AG09319 (cell line): Measurements from ENCODE around the gene CCSER2.
"Not testable (repeated sequence)": the region's sequence is repeated elsewhere in the genome, so short reads cannot be mapped to it uniquely, and the experiment has no call there.

Source experiments
- DNase-seq: peaks from one replicate; pipeline ENCODE4 v3.0.0-alpha.2; 2010; ENCODE audit warnings: low read depth; ENCODE audit errors: extremely low read depth
- CTCF ChIP-seq: IDR thresholded peaks from 2 replicates; pipeline ENCODE4 v1.5.1; 2011; ENCODE audit warnings: low read depth, mild to moderate bottlenecking, inconsistent platforms, low read length, moderate library complexity

CCSER2 gene, protein sequence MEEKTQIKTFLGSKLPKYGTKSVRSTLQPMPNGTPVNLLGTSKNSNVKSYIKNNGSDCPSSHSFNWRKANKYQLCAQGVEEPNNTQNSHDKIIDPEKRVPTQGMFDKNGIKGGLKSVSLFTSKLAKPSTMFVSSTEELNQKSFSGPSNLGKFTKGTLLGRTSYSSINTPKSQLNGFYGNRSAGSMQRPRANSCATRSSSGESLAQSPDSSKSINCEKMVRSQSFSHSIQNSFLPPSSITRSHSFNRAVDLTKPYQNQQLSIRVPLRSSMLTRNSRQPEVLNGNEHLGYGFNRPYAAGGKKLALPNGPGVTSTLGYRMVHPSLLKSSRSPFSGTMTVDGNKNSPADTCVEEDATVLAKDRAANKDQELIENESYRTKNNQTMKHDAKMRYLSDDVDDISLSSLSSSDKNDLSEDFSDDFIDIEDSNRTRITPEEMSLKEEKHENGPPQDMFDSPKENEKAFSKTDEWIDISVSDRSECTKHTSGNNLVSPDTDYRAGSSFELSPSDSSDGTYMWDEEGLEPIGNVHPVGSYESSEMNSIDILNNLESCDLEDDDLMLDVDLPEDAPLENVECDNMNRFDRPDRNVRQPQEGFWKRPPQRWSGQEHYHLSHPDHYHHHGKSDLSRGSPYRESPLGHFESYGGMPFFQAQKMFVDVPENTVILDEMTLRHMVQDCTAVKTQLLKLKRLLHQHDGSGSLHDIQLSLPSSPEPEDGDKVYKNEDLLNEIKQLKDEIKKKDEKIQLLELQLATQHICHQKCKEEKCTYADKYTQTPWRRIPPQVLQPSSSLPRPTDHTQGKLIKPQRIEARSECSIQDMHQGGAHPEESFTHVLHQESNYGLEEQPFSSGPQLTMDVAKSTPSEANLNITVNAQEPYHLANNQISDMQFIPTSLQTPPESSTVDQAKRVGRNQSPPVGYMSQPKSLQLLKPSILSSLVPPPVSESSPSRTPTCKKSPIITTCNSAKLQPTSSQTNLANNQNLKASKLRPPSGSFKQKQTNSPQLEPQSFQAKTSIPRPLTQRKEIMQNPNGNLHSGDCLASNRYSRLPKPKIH

DNA sequence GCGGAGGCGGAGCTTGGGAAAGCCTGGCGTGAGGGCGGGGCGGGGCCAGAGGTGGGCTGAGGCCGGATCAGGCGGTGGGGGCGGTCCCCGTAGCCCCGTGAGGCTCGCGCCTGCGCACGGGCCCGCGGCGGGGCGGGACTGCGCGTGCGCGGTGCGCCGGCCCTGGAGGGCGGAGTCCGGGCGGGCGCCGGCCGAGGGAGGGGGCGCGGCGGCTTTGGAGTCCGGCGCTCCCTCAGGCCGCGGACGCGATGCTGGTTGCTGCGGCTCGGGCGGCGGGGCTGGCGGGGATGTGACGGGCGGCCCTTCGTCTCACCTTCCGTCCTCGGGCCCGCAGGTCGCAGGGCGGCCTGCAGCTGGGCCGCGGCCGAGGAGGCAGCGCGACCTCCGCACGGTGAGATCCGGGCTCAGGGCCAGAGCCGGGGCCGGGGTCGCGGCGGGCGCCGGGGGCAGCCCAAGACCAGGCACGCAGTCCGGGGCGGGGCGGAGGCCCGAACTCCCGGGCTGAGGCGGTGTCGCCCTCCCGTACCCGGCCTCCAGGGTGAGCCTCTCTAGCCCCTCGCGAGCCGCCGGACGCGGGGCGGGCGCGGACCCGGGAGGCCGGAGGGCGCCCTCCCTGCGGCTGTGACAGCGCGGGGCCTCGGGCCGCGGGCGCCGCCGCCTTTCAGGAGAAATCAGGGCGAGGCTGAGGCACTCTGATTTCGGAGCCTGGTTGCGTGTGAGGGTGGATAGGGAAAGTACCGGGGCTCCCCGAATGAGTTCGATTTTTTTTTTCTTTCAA, at the start of gene CCSER2:
Gene CCSER2 (plus strand): TSS at position 172 of the 778 bp plus-strand sequence. CDS start 42,464 bp downstream, outside the sequence.
- no peak for TF ChIP-seq CTCF

DNA sequence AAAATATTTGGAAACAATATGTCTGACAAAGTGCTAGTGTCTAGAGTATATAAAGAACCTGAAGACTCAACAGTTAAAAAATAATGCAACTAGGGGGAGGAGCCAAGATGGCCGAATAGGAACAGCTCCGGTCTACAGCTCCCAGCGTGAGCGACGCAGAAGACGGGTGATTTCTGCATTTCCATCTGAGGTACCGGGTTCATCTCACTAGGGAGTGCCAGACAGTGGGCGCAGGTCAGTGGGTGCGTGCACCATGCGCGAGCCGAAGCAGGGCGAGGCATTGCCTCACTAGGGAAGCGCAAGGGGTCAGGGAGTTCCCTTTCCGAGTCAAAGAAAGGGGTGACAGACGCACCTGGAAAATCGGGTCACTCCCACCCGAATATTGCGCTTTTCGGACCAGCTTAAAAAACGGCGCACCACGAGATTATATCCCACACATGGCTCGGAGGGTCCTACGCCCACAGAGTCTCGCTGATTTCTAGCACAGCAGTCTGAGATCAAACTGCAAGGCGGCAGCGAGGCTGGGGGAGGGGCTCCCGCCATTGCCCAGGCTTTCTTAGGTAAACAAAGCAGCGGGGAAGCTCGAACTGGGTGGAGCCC, 48.4 kb upstream of the CCSER2 start:
- not testable (repeated sequence) for DNase-seq

More for the DNA sequence above, at the start of gene CCSER2:
- peak; percentile 78 for DNase-seq

- no peak for DNase-seq
- TF ChIP-seq CTCF: no peak
These were observed 41.7 kb upstream of the CCSER2 start for GRCh38 chr10:84286695-84287094.

- DNase-seq: no peak
- no peak for TF ChIP-seq CTCF
These were observed 40.2 kb upstream of the CCSER2 start for GRCh38 chr10:84288151-84288550.

DNA sequence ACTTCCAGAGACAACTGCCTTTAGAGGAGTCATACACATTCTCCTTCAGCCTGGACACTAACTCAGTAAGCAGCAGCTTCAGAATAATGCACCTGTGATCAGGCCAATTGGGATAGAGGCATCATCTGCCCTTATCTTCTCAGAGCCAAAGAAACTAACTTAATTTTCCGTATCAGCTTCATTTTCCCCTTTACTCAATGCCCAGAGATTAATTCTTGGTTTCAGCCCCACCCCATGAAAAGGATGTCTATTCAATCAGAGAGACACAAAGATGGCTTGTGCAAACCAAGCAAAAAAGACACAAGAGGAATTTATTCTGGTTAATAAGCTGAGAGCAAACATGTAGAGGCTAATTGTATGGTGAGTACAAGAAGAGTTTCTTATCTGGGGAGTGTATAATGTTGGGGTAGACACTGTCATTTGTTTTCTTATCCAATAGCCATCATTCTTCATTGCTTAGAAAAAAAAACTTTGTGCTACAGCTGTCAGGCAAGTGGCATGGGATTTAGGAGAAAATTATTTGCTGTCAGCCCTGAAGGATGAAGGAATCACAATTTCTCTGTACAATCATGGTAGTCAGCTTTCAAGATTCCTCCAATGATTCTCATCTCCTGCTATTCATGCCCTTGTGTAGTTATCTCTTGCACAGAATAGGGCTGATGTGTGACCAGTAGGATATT, 38.7 kb upstream of the CCSER2 start:
- no peak for TF ChIP-seq CTCF
- no peak for DNase-seq

DNA sequence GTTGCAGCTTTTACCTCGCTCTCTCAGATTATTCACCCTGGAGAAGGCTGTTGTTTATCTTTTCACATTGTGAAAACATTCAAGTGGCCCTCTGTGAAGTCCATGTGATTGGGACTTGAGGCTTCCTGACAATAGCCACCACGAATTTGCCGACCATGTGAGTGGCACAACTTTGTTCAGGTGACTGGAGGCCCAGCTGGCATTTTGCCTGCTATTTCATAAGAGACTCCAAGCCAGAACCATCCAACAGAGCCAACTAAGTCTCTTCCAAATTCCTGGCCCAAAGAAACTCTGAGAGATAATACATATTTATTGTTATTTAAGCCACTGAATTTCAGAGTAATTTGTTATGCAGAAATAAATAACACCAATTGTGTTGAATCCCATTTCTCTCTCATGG, 38.2 kb upstream of the CCSER2 start:
- DNase-seq: no peak

More for the DNA sequence above, 38.2 kb upstream of the CCSER2 start:
- TF ChIP-seq CTCF: no peak
